Liver (tissue), 9 donors: ENCODE data around the gene FSCN2. TPM values are rescaled to one million over a fixed set of nuclear protein-coding genes. Genes with fewer than 3 reads are reported as not detected.

Experiments
- DNase-seq: peaks from one replicate; pipeline ENCODE4 v3.0.0-alpha.2; 2017; ENCODE audit warnings: low spot score
- H3K27ac ChIP-seq, 2 donors: one replicate each; pipeline ENCODE4 v1.7.0; 2013; ENCODE audit warnings: inconsistent platforms in 2 of 2, low read length in 2 of 2, control low read depth in 1 of 2, low read depth in 1 of 2, mild to moderate bottlenecking in 1 of 2
- H3K27me3 ChIP-seq, 4 donors: one replicate each; pipeline versions ENCODE4 v1.6.1 to v1.7.0; 2013; ENCODE audit warnings: low read length in 3 of 4, inconsistent platforms in 1 of 4, mild to moderate bottlenecking in 1 of 4, moderate library complexity in 1 of 4; ENCODE audit not compliant: control insufficient read depth in 4 of 4, insufficient read depth in 4 of 4
- H3K36me3 ChIP-seq, 4 donors: one replicate each; pipeline versions ENCODE4 v1.6.1 to v1.7.0; 2013; ENCODE audit warnings: low read length in 3 of 4, mild to moderate bottlenecking in 3 of 4, low read depth in 1 of 4, moderate library complexity in 1 of 4; ENCODE audit not compliant: control insufficient read depth in 4 of 4, insufficient read depth in 3 of 4
- H3K4me1 ChIP-seq, 4 donors: one replicate each; pipeline versions ENCODE4 v1.6.1 to v1.7.0; 2013; ENCODE audit warnings: low read length in 3 of 4, mild to moderate bottlenecking in 3 of 4, moderate library complexity in 1 of 4; ENCODE audit not compliant: control insufficient read depth in 4 of 4, insufficient read depth in 4 of 4
- H3K4me3 ChIP-seq, 3 donors: one replicate each; pipeline versions ENCODE4 v1.6.1 to v1.7.0; 2013; ENCODE audit warnings: low read length in 3 of 3, control low read depth in 1 of 3, low read depth in 1 of 3, mild to moderate bottlenecking in 1 of 3
- H3K9ac ChIP-seq, 2 donors: one replicate each; pipeline ENCODE4 v1.7.0; 2013; ENCODE audit warnings: low read length in 2 of 2, mild to moderate bottlenecking in 2 of 2, moderate library complexity in 2 of 2, control low read depth in 1 of 2, low read depth in 1 of 2
- H3K9me3 ChIP-seq, 4 donors: one replicate each; pipeline versions ENCODE4 v1.6.1 to v1.7.0; 2013; ENCODE audit warnings: low read length in 3 of 4; ENCODE audit not compliant: control insufficient read depth in 4 of 4
- EGR1 ChIP-seq, 2 donors: IDR thresholded peaks; 2 replicates each; pipeline ENCODE4 v1.6.1; 2016 to 2018; ENCODE audit warnings: antibody characterized with exemption in 2 of 2, low read depth in 2 of 2
- FOXA1 ChIP-seq: IDR thresholded peaks from 2 replicates; pipeline ENCODE4 v1.6.1; 2016; ENCODE audit warnings: antibody characterized with exemption
- FOXA2 ChIP-seq: IDR thresholded peaks from 2 replicates; pipeline ENCODE4 v1.6.1; 2016; ENCODE audit warnings: antibody characterized with exemption
- GABPA ChIP-seq, 2 donors: IDR thresholded peaks in 1 of 2; conservative IDR thresholded peaks in 1 of 2; 2 replicates each; pipeline ENCODE4 v1.6.1; 2016; ENCODE audit warnings: antibody characterized with exemption in 2 of 2, mild to moderate bottlenecking in 1 of 2, moderate library complexity in 1 of 2
- HNF4A ChIP-seq, 2 donors: conservative IDR thresholded peaks; 2 replicates each; pipeline ENCODE4 v1.6.1; 2016; ENCODE audit warnings: antibody characterized with exemption in 2 of 2, mild to moderate bottlenecking in 2 of 2
- HNF4G ChIP-seq: IDR thresholded peaks from 2 replicates; pipeline ENCODE4 v1.6.1; 2016; ENCODE audit warnings: antibody characterized with exemption
- JUND ChIP-seq, 2 donors: IDR thresholded peaks; 2 replicates each; pipeline ENCODE4 v1.6.1; 2016; ENCODE audit warnings: antibody characterized with exemption in 2 of 2
- NR2F2 ChIP-seq: IDR thresholded peaks from 2 replicates; pipeline ENCODE4 v1.6.1; 2016; ENCODE audit warnings: antibody characterized with exemption
- RAD21 ChIP-seq, 2 donors: IDR thresholded peaks; 2 replicates each; pipeline ENCODE4 v1.6.1; 2016; ENCODE audit warnings: antibody characterized with exemption in 2 of 2, mild to moderate bottlenecking in 2 of 2
- RXRA ChIP-seq, 2 donors: IDR thresholded peaks; 2 replicates each; pipeline ENCODE4 v1.6.1; 2017 to 2018; ENCODE audit warnings: antibody characterized with exemption in 2 of 2, mild to moderate bottlenecking in 1 of 2
- SP1 ChIP-seq: IDR thresholded peaks from 2 replicates; pipeline ENCODE4 v1.6.1; 2018; ENCODE audit warnings: antibody characterized with exemption, mild to moderate bottlenecking
- TAF1 ChIP-seq: conservative IDR thresholded peaks from 2 replicates; pipeline ENCODE4 v1.6.1; 2016; ENCODE audit warnings: antibody characterized with exemption, mild to moderate bottlenecking
- YY1 ChIP-seq: IDR thresholded peaks from 2 replicates; pipeline ENCODE4 v1.6.1; 2016; ENCODE audit warnings: antibody characterized with exemption, mild to moderate bottlenecking
- WGBS: extraction: QIAGEN DNeasy Blood & Tissue Kit; methylation state at CpG from one replicate; pipeline ENCODE4 v1.1.7; 2013; 5-methylcytosine and 5-hydroxymethylcytosine counted together
- polyA plus RNA-seq, 2 donors: library from polyadenylated mRNA; stranded (reverse) in 1 of 2; unstranded in 1 of 2; fragments of 200-250 nt in 1 of 2; fragments of >200 nt in 1 of 2; fragmentation: Nextera tagmentation in 1 of 2; extraction: Ambion mirVana in 1 of 2; gene quantifications; one replicate each; pipeline versions ENCODE4 v1.2.1 to v1.2.3, GENCODE V29; 2013 to 2015
- total RNA-seq, 2 donors: library from RNA; depleted of rRNA; stranded (reverse); fragments of >200 nt; gene quantifications; one replicate each; pipeline ENCODE4 v1.2.3, GENCODE V29; 2014
- TF ChIP-seq, protein P1 (sequence below): IDR thresholded peaks from 2 replicates; pipeline ENCODE4 v1.6.1; 2016; ENCODE audit warnings: antibody characterized with exemption
- TF ChIP-seq, protein P2 (sequence below): IDR thresholded peaks from 2 replicates; pipeline ENCODE4 v1.6.1; 2016; ENCODE audit warnings: antibody characterized with exemption
- TF ChIP-seq, protein P3 (sequence below): IDR thresholded peaks from 2 replicates; pipeline ENCODE4 v1.6.1; 2016; ENCODE audit warnings: antibody characterized with exemption, mild to moderate bottlenecking
- TF ChIP-seq, protein P4 (sequence below): fragments of 150-350 bp; IDR thresholded peaks from 2 replicates; pipeline ENCODE4 v1.5.1; 2017; ENCODE audit warnings: improper control_type of control experiment, low read depth, low read length; ENCODE audit not compliant: missing input control
- TF ChIP-seq, protein P5 (sequence below): IDR thresholded peaks from 2 replicates; pipeline ENCODE4 v1.6.1; 2016; ENCODE audit warnings: antibody characterized with exemption
- donor health status: healthy.
- donor health status: healthy.
- donor health status: healthy.
- donor health status: healthy.
- donor health status: healthy.

FSCN2 gene
- total and polyA plus RNA-seq, 4 donors, result 0.09 to 0.42 TPM; not detected in 2

DNA sequence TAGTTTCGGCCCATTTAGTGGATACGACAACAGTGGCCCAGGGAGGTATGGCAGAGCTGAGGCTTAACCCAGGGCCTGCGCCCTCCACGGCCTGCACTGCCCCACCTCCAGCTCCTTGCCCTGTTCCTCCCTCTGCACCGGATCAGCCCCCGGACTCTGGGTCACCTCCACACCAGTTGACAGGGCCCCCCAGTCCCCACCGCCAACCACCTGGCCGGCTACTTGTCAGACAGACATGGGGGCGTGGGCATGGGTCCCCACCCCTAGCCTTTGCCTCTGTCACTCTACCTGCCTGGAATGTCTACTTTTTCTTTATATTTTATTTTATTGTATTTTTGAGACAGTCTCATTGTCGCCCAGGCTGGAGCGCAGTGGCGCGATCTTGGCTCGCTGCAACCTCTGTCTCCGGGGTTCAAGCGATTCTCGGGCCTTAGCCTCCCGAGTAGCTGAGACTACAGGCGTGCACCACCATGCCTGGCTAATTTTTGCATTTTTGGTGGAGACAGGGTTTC lies 12.6 kb upstream of the FSCN2 start:
- H3K4me1 ChIP-seq, result peaks cover 2 to 38% (median 23%) of the 10 kb centered on the region in 4 donors
- peak overlapping the region; percentile 42 to 98 for H3K27ac ChIP-seq
- 77% methylated on average over 19 of the region's 19 CpGs for WGBS

DNA sequence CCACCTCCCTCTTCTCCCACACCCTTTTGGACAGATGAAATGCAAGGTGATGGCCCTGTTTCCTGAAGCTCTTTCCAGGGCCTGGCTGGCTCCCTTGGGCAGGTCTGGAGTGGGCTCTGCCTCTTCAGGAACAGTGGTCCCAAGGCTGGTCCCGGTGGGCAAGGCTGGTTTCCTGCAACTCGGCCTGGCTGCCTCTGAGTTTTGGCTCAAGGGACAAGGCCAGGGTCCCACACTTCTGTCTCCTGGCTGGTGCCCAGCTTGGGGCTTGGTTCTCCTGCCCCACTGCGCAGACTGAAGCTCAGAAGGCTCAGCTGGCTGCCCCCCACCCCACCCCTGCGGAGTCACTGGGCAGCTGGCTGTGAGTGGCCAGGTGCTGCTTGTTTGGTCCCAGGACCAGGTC lies 11.7 kb upstream of the FSCN2 start:
- no peak overlapping the region for H3K9ac ChIP-seq
- H3K27ac ChIP-seq, result no peak overlapping the region

More for the DNA sequence above, 12.6 kb upstream of the FSCN2 start:
- Histone ChIP-seq H3K9ac (no peak overlapping the region), H3K4me3 (peak overlapping the region; percentile 23 to 78 (median 51)), H3K9me3 (no peaks in the 10 kb centered on the region), H3K36me3 (peaks cover 0 to 5% (median 5%) of the 10 kb centered on the region in 4 donors), H3K27me3 (no peaks in the 10 kb centered on the region)
- TF ChIP-seq RXRA (IDR thresholded peaks at IDR 0.05), result no peak
- TF ChIP-seq, protein P1, sequence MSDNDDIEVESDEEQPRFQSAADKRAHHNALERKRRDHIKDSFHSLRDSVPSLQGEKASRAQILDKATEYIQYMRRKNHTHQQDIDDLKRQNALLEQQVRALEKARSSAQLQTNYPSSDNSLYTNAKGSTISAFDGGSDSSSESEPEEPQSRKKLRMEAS, result no peak
- TF ChIP-seq EGR1 (IDR thresholded peaks at IDR 0.05; ENCODE audit: low read depth in 2 of 2), result no peak
- no peak for DNase-seq

More for the DNA sequence above, 11.7 kb upstream of the FSCN2 start:
- TF ChIP-seq JUND (IDR thresholded peaks at IDR 0.05), result no peak
- no peak for TF ChIP-seq RAD21 (IDR thresholded peaks at IDR 0.05)
- TF ChIP-seq NR2F2, result no peak
- no peak for TF ChIP-seq HNF4G
- no peak for TF ChIP-seq EGR1 (IDR thresholded peaks at IDR 0.05; ENCODE audit: low read depth in 2 of 2)
- TF ChIP-seq, protein P1, result no peak
- no peak for TF ChIP-seq SP1
- TF ChIP-seq, protein P2, sequence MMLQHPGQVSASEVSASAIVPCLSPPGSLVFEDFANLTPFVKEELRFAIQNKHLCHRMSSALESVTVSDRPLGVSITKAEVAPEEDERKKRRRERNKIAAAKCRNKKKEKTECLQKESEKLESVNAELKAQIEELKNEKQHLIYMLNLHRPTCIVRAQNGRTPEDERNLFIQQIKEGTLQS, result no peak
- TF ChIP-seq TAF1, result no peak
- TF ChIP-seq FOXA1, result no peak
- no peak for TF ChIP-seq GABPA (IDR thresholded peaks at IDR 0.05 in 1 of 2, conservative IDR thresholded peaks at IDR 0.05 in 1 of 2)
- TF ChIP-seq, protein P3, sequence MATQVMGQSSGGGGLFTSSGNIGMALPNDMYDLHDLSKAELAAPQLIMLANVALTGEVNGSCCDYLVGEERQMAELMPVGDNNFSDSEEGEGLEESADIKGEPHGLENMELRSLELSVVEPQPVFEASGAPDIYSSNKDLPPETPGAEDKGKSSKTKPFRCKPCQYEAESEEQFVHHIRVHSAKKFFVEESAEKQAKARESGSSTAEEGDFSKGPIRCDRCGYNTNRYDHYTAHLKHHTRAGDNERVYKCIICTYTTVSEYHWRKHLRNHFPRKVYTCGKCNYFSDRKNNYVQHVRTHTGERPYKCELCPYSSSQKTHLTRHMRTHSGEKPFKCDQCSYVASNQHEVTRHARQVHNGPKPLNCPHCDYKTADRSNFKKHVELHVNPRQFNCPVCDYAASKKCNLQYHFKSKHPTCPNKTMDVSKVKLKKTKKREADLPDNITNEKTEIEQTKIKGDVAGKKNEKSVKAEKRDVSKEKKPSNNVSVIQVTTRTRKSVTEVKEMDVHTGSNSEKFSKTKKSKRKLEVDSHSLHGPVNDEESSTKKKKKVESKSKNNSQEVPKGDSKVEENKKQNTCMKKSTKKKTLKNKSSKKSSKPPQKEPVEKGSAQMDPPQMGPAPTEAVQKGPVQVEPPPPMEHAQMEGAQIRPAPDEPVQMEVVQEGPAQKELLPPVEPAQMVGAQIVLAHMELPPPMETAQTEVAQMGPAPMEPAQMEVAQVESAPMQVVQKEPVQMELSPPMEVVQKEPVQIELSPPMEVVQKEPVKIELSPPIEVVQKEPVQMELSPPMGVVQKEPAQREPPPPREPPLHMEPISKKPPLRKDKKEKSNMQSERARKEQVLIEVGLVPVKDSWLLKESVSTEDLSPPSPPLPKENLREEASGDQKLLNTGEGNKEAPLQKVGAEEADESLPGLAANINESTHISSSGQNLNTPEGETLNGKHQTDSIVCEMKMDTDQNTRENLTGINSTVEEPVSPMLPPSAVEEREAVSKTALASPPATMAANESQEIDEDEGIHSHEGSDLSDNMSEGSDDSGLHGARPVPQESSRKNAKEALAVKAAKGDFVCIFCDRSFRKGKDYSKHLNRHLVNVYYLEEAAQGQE, result no peak
- TF ChIP-seq YY1, result no peak
- TF ChIP-seq RXRA (IDR thresholded peaks at IDR 0.05), result no peak
- no peak for TF ChIP-seq FOXA2
- no peak for TF ChIP-seq HNF4A (conservative IDR thresholded peaks at IDR 0.05)
- TF ChIP-seq, protein P4, sequence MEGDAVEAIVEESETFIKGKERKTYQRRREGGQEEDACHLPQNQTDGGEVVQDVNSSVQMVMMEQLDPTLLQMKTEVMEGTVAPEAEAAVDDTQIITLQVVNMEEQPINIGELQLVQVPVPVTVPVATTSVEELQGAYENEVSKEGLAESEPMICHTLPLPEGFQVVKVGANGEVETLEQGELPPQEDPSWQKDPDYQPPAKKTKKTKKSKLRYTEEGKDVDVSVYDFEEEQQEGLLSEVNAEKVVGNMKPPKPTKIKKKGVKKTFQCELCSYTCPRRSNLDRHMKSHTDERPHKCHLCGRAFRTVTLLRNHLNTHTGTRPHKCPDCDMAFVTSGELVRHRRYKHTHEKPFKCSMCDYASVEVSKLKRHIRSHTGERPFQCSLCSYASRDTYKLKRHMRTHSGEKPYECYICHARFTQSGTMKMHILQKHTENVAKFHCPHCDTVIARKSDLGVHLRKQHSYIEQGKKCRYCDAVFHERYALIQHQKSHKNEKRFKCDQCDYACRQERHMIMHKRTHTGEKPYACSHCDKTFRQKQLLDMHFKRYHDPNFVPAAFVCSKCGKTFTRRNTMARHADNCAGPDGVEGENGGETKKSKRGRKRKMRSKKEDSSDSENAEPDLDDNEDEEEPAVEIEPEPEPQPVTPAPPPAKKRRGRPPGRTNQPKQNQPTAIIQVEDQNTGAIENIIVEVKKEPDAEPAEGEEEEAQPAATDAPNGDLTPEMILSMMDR, result no peak
- TF ChIP-seq, protein P5, sequence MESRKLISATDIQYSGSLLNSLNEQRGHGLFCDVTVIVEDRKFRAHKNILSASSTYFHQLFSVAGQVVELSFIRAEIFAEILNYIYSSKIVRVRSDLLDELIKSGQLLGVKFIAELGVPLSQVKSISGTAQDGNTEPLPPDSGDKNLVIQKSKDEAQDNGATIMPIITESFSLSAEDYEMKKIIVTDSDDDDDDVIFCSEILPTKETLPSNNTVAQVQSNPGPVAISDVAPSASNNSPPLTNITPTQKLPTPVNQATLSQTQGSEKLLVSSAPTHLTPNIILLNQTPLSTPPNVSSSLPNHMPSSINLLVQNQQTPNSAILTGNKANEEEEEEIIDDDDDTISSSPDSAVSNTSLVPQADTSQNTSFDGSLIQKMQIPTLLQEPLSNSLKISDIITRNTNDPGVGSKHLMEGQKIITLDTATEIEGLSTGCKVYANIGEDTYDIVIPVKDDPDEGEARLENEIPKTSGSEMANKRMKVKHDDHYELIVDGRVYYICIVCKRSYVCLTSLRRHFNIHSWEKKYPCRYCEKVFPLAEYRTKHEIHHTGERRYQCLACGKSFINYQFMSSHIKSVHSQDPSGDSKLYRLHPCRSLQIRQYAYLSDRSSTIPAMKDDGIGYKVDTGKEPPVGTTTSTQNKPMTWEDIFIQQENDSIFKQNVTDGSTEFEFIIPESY, result no peak
- no peaks in the 10 kb centered on the region for H3K9me3 ChIP-seq
- H3K36me3 ChIP-seq, result no peaks in the 10 kb centered on the region
- peaks cover 2 to 30% (median 19%) of the 10 kb centered on the region in 4 donors for H3K4me1 ChIP-seq
- WGBS, result 92% methylated on average over 4 of the region's 4 CpGs
- no peak overlapping the region for H3K4me3 ChIP-seq
- no peak for DNase-seq
- no peaks in the 10 kb centered on the region for H3K27me3 ChIP-seq
